ENCODE results near the gene ABCB11.

GRCh38 chr2:169038338-169038757 lies 7.2 kb upstream of the ABCB11 start:
- TF ChIP-seq CTCF (IDR thresholded peaks at IDR 0.05; ENCODE audit: insufficient read depth, low read length) (no peak), POLR2AphosphoS5 (IDR thresholded peaks at IDR 0.05; ENCODE audit: low read depth) (no peak), GABPA (IDR thresholded peaks at IDR 0.05; ENCODE audit: low read depth) (no peak), REST (IDR thresholded peaks at IDR 0.05; ENCODE audit: insufficient replicate concordance, low read depth) (no peak)
